Activated T-helper 2 cell treated with anti-CD3 and anti-CD28 coated beads, Interferon-gamma antibody, Interleukin-2, Interleukin-4, amounts not matched to agents 10 μg/mL and 5 μg/mL and 100 μg/mL, durations not matched to agents 14 hours and 24 hours and 36 hours (primary cell): ENCODE measurements around the gene NUP205. TPM values are rescaled to one million over a fixed set of nuclear protein-coding genes. Genes with fewer than 3 reads are reported as not detected.

Source experiments
- DNase-seq: peaks from one replicate; pipeline ENCODE4 v3.0.0; 2021; ENCODE audit warnings: low spot score
- H3K27ac Mint-ChIP-seq: one replicate; pipeline ENCODE4 v1.8.0; 2021; ENCODE audit warnings: mixed read lengths
- H3K27me3 Mint-ChIP-seq: one replicate; pipeline ENCODE4 v1.8.0; 2021; ENCODE audit warnings: low read depth, mixed read lengths
- H3K36me3 Mint-ChIP-seq: one replicate; pipeline ENCODE4 v1.8.0; 2021; ENCODE audit warnings: low read depth, mixed read lengths
- H3K4me1 Mint-ChIP-seq: one replicate; pipeline ENCODE4 v1.8.0; 2021; ENCODE audit warnings: low read depth, mixed read lengths
- H3K4me3 Mint-ChIP-seq: one replicate; pipeline ENCODE4 v1.8.0; 2021; ENCODE audit warnings: low read depth, mild to moderate bottlenecking, moderate library complexity, mixed read lengths
- H3K9me3 Mint-ChIP-seq: one replicate; pipeline ENCODE4 v1.8.0; 2021; ENCODE audit warnings: mixed read lengths
- intact Hi-C: fragments of 100-400 bp; cut with micrococcal nuclease; formaldehyde crosslinking; loops from one replicate; pipeline ENCODE4 v1.15.1; 2023
- total RNA-seq: library from RNA; stranded (reverse); gene quantifications from 2 replicates; pipeline ENCODE4 v1.2.3, GENCODE V29; 2022

The NUP205 gene
- total RNA-seq, 1 donor from 2014 or later = 127 TPM

- H3K4me1 Mint-ChIP-seq = peaks cover 19% of the 10 kb centered on the region
- peaks cover 1% of the 10 kb centered on the region for H3K27me3 Mint-ChIP-seq
- no peaks in the 10 kb centered on the region for H3K9me3 Mint-ChIP-seq
- DNase-seq = peak; percentile 64
- intact Hi-C loops = loop anchor here (1.0 to 10.0 kb wide), 4 partner anchors 141 to 914 kb away; partner anchors contain the start of genes BPGM and CYREN
- no peak overlapping the region for H3K27ac Mint-ChIP-seq
- H3K36me3 Mint-ChIP-seq = peaks cover 17% of the 10 kb centered on the region
- H3K4me3 Mint-ChIP-seq = no peak overlapping the region
These were observed 635 bp downstream of the NUP205 start for GRCh38 chr7:135558337-135558767.

GRCh38 chr7:135558881-135559280 lies 1.2 kb downstream of the NUP205 start:
- no peak for DNase-seq
- Mint-ChIP-seq H3K27me3 (peaks cover 1% of the 10 kb centered on the region), H3K27ac (no peak overlapping the region), H3K4me1 (peaks cover 19% of the 10 kb centered on the region), H3K36me3 (peaks cover 17% of the 10 kb centered on the region), H3K4me3 (no peak overlapping the region), H3K9me3 (no peaks in the 10 kb centered on the region)
- intact Hi-C loops = loop anchor here (1.0 to 10.0 kb wide), 4 partner anchors 142 to 914 kb away; partner anchors contain the start of genes BPGM and CYREN

- no peak overlapping the region for H3K4me3 Mint-ChIP-seq
- H3K36me3 Mint-ChIP-seq = peaks cover 17% of the 10 kb centered on the region
- peaks cover 20% of the 10 kb centered on the region for H3K4me1 Mint-ChIP-seq
- intact Hi-C loops = no loop called here
- H3K27ac Mint-ChIP-seq = no peak overlapping the region
- H3K9me3 Mint-ChIP-seq = no peaks in the 10 kb centered on the region
- DNase-seq = no peak
- no peaks in the 10 kb centered on the region for H3K27me3 Mint-ChIP-seq
These were observed 2.9 kb downstream of the NUP205 start for GRCh38 chr7:135560631-135561030.

- DNase-seq = no peak
- Mint-ChIP-seq H3K4me3 (no peak overlapping the region), H3K27ac (peak overlapping the region; percentile 6), H3K36me3 (peaks cover 25% of the 10 kb centered on the region), H3K4me1 (peaks cover 15% of the 10 kb centered on the region), H3K9me3 (no peaks in the 10 kb centered on the region), H3K27me3 (no peaks in the 10 kb centered on the region)
- intact Hi-C loops = no loop called here
These were observed 5.0 kb downstream of the NUP205 start for GRCh38 chr7:135562720-135563119.

GRCh38 chr7:135571834-135572233 lies 14.1 kb downstream of the NUP205 start:
- no peak for DNase-seq
- Mint-ChIP-seq H3K36me3 (peaks cover 57% of the 10 kb centered on the region), H3K4me1 (peaks cover 14% of the 10 kb centered on the region), H3K4me3 (no peak overlapping the region), H3K27me3 (no peaks in the 10 kb centered on the region), H3K27ac (no peak overlapping the region), H3K9me3 (peaks cover 8% of the 10 kb centered on the region)
- intact Hi-C loops = no loop called here

GRCh38 chr7:135573541-135573940 lies 15.8 kb downstream of the NUP205 start:
- Mint-ChIP-seq H3K27ac (no peak overlapping the region), H3K9me3 (peaks cover 8% of the 10 kb centered on the region), H3K4me1 (peaks cover 14% of the 10 kb centered on the region), H3K27me3 (no peaks in the 10 kb centered on the region), H3K36me3 (peaks cover 70% of the 10 kb centered on the region), H3K4me3 (no peak overlapping the region)
- intact Hi-C loops = no loop called here
- DNase-seq = no peak

- Mint-ChIP-seq H3K27ac (no peak overlapping the region), H3K4me1 (peaks cover 9% of the 10 kb centered on the region), H3K27me3 (no peaks in the 10 kb centered on the region), H3K9me3 (peaks cover 8% of the 10 kb centered on the region), H3K36me3 (peaks cover 82% of the 10 kb centered on the region), H3K4me3 (no peak overlapping the region)
- intact Hi-C loops = no loop called here
- DNase-seq = no peak
These were observed 17.6 kb downstream of the NUP205 start for GRCh38 chr7:135575296-135575695.

- peaks cover 9% of the 10 kb centered on the region for H3K4me1 Mint-ChIP-seq
- H3K4me3 Mint-ChIP-seq = no peak overlapping the region
- no peaks in the 10 kb centered on the region for H3K27me3 Mint-ChIP-seq
- intact Hi-C loops = no loop called here
- H3K36me3 Mint-ChIP-seq = peaks cover 80% of the 10 kb centered on the region
- H3K27ac Mint-ChIP-seq = no peak overlapping the region
- DNase-seq = no peak
- peaks cover 8% of the 10 kb centered on the region for H3K9me3 Mint-ChIP-seq
These were observed 20.9 kb downstream of the NUP205 start for GRCh38 chr7:135578569-135578968.

GRCh38 chr7:135584362-135585353 lies 26.9 kb downstream of the NUP205 start:
- no peaks in the 10 kb centered on the region for H3K4me1 Mint-ChIP-seq
- intact Hi-C loops = no loop called here
- H3K9me3 Mint-ChIP-seq = no peaks in the 10 kb centered on the region
- no peak overlapping the region for H3K27ac Mint-ChIP-seq
- no peak for DNase-seq
- no peak overlapping the region for H3K4me3 Mint-ChIP-seq
- H3K27me3 Mint-ChIP-seq = no peaks in the 10 kb centered on the region
- H3K36me3 Mint-ChIP-seq = peaks cover 67% of the 10 kb centered on the region

GRCh38 chr7:135597181-135597925 lies 39.6 kb downstream of the NUP205 start:
- no peak for DNase-seq
- no peak overlapping the region for H3K27ac Mint-ChIP-seq
- H3K9me3 Mint-ChIP-seq = no peaks in the 10 kb centered on the region
- no peak overlapping the region for H3K4me3 Mint-ChIP-seq
- no peaks in the 10 kb centered on the region for H3K27me3 Mint-ChIP-seq
- intact Hi-C loops = no loop called here
- H3K36me3 Mint-ChIP-seq = peaks cover 73% of the 10 kb centered on the region
- H3K4me1 Mint-ChIP-seq = peaks cover 1% of the 10 kb centered on the region

GRCh38 chr7:135597926-135598305 lies 40.2 kb downstream of the NUP205 start:
- Mint-ChIP-seq H3K27me3 (no peaks in the 10 kb centered on the region), H3K4me1 (peaks cover 2% of the 10 kb centered on the region)

GRCh38 chr7:135599471-135599870 lies 41.8 kb downstream of the NUP205 start:
- H3K27me3 Mint-ChIP-seq = no peaks in the 10 kb centered on the region
- no peak for DNase-seq
- H3K9me3 Mint-ChIP-seq = no peaks in the 10 kb centered on the region
- intact Hi-C loops = no loop called here
- H3K27ac Mint-ChIP-seq = no peak overlapping the region
- no peak overlapping the region for H3K4me3 Mint-ChIP-seq
- H3K36me3 Mint-ChIP-seq = peaks cover 74% of the 10 kb centered on the region
- peaks cover 2% of the 10 kb centered on the region for H3K4me1 Mint-ChIP-seq

More at GRCh38 chr7:135597926-135598305, 40.2 kb downstream of the NUP205 start:
- no peaks in the 10 kb centered on the region for H3K9me3 Mint-ChIP-seq
- intact Hi-C loops = no loop called here
- DNase-seq = no peak
- no peak overlapping the region for H3K4me3 Mint-ChIP-seq
- peaks cover 72% of the 10 kb centered on the region for H3K36me3 Mint-ChIP-seq
- no peak overlapping the region for H3K27ac Mint-ChIP-seq

GRCh38 chr7:135600226-135600625 lies 42.5 kb downstream of the NUP205 start:
- Mint-ChIP-seq H3K4me1 (peaks cover 2% of the 10 kb centered on the region), H3K27ac (no peak overlapping the region), H3K9me3 (no peaks in the 10 kb centered on the region), H3K36me3 (peaks cover 70% of the 10 kb centered on the region), H3K4me3 (no peak overlapping the region), H3K27me3 (no peaks in the 10 kb centered on the region)
- DNase-seq = no peak
- intact Hi-C loops = no loop called here
